22Rv1 (cell line): ENCODE data around the gene RPS14.

Source experiments
- H3K27ac ChIP-seq: fragments of 450-650 bp; 2 replicates; pipeline ENCODE4 v1.5.1; 2017
- ZFX ChIP-seq: fragments of 450-650 bp; IDR thresholded peaks from 2 replicates; pipeline ENCODE4 v1.6.1; 2017; ENCODE audit warnings: antibody characterized with exemption, borderline replicate concordance
- TF ChIP-seq, protein P1 (sequence below): fragments of 450-650 bp; IDR thresholded peaks from 2 replicates; pipeline ENCODE4 v1.5.1; 2017; ENCODE audit warnings: mild to moderate bottlenecking

RPS14 gene

DNA sequence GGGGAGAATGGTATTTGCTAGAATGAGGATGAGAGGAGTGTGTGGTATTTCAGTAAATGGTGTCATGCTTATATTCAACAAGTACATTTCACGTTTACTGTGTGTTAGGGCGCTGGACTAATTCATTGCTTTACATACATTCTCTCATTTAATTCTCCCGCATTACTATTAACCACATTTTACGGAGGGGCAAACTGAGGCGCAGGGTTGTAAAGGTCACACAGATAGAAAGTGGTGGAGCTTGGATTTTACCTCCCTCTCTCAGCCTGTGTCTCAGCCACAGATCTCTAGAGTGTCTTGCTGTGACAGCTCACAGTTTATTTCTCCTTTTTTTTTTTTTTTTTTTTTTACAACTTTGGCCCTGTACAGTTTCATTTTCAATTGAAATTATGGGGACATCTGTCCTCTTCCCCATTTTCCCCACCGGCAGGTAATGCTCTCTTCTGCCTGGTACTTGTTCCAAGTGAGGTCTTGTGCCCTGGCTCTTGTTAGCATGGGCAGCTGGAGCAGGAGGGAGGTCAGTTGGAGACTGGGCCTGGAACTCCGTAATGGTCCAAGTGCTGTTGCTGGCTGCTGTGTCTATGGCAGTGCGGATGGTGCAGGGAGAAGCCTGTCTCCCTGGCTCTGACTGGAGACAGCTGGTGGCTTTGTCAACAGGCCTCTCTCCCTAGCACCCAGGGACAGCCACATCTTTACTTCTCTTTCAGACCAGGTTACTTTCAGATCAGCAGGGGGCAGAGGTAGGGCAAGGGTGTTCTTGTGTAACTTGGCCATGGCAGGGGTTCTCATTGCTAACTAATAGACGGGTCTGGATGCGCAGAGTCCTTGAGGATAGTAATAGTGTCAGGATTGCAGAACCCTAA lies 37.9 kb upstream of the RPS14 start:
- no peak for TF ChIP-seq ZFX
- TF ChIP-seq, protein P1, sequence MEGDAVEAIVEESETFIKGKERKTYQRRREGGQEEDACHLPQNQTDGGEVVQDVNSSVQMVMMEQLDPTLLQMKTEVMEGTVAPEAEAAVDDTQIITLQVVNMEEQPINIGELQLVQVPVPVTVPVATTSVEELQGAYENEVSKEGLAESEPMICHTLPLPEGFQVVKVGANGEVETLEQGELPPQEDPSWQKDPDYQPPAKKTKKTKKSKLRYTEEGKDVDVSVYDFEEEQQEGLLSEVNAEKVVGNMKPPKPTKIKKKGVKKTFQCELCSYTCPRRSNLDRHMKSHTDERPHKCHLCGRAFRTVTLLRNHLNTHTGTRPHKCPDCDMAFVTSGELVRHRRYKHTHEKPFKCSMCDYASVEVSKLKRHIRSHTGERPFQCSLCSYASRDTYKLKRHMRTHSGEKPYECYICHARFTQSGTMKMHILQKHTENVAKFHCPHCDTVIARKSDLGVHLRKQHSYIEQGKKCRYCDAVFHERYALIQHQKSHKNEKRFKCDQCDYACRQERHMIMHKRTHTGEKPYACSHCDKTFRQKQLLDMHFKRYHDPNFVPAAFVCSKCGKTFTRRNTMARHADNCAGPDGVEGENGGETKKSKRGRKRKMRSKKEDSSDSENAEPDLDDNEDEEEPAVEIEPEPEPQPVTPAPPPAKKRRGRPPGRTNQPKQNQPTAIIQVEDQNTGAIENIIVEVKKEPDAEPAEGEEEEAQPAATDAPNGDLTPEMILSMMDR, result 0 out of 2 replicates have a peak, but pooled peaks have one; percentile 13
- H3K27ac ChIP-seq, result peak overlapping the region; percentile 82

DNA sequence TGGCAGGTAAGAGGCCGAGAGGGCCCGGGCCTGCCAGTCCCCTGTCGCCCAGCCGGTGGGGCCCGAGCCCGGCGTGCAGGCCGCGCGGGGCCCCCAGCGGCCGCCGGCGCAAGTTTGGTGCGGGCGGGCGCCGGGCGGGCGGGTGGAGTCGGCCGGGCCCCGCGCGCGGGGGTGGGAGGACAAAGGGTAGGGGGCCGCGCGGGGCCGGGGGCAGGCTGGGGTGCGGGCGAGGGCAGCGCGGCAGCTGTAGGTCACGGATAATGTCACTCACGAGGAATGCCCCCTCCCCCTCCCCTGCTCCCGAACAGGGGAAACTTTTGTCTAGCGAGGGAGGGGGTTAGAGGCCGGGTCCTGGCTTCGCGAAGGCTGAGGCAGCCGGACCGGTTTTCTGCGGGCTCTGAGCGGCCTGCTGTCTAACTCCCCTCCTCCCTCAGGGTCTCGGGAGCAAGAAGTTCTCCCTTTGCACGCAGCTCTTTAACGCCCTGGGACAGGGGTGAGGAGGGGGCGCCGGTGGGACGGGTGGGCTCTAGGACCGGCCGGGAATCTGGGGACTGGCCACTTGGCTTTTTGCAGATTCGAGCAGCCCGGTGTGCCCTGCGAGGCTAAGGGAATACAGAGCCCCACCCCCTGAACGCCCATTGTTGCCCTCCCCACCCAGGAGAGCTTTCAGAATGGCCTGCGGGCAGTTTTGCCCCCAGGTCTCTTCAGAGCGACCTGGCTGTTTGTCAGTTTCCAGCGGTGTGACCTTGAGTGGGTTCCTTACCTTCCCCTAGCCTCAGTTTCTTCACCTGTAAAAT lies 37.1 kb upstream of the RPS14 start:
- peak overlapping the region; percentile 82 for H3K27ac ChIP-seq
- no peak for TF ChIP-seq ZFX
- TF ChIP-seq, protein P1, result no peak

GRCh38 chr5:150485693-150486401 lies 36.3 kb upstream of the RPS14 start:
- peak overlapping the region; percentile 82 for H3K27ac ChIP-seq
- no peak for TF ChIP-seq ZFX
- TF ChIP-seq, protein P1, result no peak

- TF ChIP-seq ZFX, result no peak
- TF ChIP-seq, protein P1, result no peak
- peak overlapping the region; percentile 82 for H3K27ac ChIP-seq
Observed at GRCh38 chr5:150484964-150485692, 35.6 kb upstream of the RPS14 start.

- no peak overlapping the region for H3K27ac ChIP-seq
Observed at GRCh38 chr5:150481972-150482406, 32.5 kb upstream of the RPS14 start.

DNA sequence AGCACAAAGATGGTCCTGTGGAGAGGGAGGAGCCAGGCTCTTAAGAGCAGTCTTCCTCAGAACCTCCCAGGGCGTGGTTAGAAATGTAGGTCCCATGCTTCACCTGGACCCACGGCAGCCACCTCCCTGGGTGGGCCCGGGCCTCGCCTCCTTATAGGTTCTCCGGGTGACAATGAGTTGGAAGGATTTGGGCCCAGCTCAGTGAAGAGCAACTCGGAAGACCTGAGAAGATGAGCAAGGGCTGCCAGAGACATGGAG lies 32.1 kb upstream of the RPS14 start:
- H3K27ac ChIP-seq, result no peak overlapping the region
- TF ChIP-seq, protein P1, result no peak
- no peak for TF ChIP-seq ZFX

More at GRCh38 chr5:150481972-150482406, 32.5 kb upstream of the RPS14 start:
- TF ChIP-seq, protein P1, result no peak
- no peak for TF ChIP-seq ZFX
